NCI-H526 (cell line): ENCODE measurements around the gene ARFGAP1.

Experiments
- DNase-seq, 2 experiments: peaks; one replicate each; lab custom pipeline; 2025; lab: John Stamatoyannopoulos, UW

ARFGAP1 gene

DNA sequence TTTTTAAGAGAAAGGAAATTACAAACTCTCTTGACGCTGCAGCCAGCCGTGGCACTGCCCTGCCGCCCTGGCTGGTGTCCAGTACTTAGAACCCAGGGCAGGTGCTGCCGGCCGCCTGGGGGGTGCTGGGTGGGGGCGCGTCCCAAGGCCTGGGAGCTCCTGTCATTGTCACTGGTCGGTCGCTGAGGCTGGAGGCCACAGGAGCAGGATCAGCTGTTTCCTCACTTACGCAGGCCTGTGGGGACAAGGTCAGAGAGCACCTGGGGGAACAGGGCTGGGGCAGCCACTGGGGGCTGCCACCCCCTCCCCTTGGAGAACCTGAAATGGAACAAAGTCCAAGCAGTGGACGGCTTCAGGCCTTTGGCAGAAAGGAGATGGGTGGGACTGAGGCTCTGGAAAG lies 31.3 kb upstream of the ARFGAP1 start:
- no peak for DNase-seq

DNA sequence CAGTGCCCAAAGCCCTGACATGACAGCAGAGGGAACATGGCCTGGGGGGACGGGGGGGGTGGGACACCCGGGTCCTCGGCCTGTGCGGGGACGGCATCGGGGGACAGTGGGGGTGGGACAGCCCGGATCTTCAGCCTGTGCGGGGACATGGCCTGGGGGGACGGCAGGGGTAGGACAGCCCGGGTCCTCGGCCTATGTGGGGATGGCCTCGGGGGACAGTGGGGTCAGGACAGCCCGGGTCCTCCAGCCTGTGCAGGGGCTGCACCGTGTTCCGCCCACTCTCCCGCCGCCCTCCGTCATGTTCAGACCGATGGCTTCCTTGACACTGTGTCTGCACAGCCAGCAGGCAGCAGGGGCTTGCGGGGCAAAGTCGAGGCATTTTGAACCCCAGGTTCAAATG lies 29.9 kb upstream of the ARFGAP1 start:
- no peak for DNase-seq

DNA sequence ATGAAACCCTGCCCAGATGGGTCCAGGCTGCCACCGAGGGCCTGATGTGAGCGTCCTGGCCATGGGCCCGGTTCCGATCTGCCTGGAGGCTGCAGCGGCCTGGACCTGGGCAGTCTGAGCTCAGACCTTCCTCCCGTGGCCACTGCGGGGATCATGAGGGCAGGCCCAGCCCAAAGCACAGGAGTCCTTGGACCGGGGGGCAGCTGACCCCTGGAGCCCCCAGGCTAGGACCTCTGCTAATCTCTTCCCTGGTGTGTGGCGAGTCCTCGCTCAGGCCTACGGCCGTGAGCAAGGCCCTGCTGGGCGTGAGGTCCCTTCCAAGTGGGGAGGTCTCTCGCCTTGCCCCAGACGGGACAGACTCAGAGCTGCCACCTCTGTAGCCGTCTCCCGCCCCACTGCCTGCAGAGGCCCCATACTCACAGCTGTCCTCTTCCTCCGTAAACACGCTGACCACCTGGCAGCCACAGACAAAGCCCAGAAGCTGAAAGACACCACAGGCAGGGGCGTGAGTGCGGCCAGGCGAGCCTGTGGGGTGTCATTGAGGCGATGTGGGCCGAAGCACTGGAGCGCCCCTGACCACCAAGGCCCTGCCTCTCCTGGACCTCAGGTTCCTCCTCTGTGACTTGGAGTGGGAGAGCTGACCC lies 28.9 kb upstream of the ARFGAP1 start:
- no peak for DNase-seq

DNA sequence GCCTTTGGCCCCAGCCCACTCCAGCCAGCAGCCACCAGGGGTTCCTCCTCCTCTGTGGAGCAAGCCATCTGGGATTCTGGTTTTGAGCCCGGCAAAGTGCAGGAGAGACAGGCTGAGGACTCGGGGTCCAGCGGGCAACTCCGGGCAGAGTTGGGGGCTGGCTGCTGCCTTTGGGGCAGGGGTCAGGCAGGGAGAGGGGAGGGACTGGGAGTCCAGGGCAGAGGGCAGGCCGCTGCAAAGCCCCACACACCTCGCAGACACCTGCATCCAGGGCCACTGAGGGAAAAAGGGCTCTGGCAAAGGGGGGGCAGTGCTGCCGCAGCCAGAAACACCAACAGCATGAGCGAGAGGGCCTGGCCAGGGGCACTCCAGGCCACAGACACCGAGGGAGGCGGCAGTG lies 28.1 kb upstream of the ARFGAP1 start:
- DNase-seq = no peak

DNA sequence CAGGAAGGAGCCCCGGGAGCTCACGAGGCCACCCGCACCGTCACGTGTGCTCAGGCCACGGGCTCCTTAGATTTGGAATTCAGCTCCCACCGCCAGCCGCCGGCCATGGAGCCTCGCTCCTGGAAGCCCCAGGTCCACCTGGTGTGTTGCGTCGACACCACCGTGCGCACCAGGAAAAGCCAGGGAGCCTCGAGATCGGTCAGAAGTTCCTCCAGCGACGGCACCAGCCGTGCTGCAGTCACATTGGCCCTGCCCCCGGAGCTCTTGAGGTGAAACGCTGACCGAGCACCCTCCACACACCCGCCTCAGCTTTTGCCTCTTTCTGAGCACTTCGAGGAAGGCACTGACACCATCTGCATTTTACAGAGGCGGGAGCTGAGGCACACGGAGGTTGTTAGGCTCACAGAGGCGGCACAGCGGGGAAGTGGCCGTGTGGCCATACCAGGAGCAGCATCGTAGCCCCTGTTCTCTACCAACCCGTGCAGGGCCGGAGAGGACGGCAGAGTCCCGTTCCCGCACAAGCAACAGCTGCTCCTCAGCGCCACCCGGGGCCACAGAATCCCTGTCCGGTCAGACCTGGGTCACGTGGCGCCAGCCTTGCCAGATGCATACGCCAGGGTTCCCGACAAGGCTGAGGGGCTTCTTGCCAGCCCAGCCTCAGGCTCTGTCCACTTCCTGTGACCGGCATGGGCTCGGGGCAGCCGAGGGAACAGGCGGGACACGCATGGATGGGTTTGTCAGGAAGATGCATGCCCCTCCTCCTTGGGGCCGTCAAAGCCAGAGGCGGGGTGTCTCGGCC lies 25.9 kb upstream of the ARFGAP1 start:
- peak in 1 of 2 experiments; percentile 48 for DNase-seq

DNA sequence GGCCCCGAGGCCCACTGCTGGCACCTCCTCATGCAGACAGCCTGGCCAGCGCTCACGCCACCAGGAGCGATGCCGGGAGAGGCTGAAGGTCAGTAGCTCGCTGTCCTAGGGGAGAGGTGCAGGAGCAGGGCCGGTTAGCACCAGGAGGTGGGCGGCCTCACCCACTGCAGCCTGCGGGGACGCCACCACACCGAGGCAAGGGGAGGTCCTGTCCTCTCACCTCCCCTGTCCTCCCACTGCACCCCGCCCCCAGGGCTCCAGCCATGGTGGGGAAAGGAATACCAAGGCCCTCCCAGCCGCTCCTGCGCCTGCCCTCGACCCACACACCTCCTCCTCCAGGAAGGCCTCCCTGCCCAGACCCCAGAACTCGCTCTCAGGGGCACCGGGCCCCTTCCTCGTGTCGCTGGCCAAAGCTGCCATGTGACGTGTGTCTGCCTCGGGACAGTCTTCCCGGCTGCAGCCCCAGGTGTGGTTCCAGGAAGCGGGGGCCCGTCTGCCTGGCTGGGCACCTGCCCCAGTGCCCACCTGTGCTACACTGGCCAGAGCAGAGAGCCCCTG lies 24.9 kb upstream of the ARFGAP1 start:
- DNase-seq = no peak

DNA sequence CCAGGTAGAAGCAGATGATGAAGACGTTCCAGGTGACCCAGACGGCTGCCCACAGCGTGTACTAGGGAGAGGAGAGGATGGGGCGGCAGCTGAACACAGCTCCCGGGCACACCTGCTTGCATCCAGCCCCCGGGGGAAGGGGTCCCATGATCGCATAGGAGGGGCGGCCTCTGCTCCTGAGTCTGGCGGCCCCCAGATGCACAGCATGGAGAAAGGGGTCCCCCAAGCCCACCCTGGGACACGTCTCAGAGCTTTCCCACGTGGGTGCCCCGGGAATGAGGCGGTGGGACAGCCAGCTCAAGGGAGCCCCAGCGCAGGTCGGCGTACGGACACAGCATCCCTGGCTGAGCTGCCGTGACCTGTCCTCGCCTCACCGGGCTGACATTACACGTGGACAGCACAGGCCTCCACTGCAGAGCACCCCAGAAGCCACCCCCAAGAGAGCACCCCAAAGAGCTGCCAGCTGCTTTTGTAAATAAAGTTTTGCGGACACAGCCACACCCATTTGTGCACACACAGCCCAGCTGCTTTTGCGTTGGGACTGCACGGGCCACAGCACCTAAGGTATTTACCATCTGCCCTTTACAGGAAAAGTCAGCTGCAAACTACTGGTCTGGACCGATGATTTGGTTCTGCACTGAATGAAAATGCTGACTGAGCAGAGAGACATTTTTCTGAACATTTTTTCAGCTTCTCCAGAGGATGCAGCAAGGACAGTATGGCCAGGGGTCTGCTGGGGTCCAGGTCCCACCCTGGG lies 23.6 kb upstream of the ARFGAP1 start:
- DNase-seq = peak in 1 of 2 experiments; percentile 71

DNA sequence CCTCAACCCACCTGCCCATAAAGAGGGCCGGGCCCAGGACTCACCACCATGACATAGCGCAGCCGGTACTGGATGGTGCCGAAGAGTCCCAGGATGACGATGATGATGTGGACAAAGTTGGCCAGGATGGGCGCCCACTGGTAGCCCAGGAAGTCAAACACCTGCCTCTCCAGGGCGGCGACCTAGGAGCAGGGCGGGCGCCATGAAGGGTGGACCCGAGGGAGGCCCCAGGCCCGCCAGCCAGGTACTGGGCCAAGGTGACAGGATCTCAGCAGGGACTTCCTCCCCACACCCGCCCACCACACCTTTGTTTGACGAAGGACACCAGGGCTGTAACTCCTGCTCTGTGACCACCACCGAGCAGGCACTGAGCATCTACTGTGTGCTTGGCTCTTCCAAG lies 22.7 kb upstream of the ARFGAP1 start:
- no peak for DNase-seq

DNA sequence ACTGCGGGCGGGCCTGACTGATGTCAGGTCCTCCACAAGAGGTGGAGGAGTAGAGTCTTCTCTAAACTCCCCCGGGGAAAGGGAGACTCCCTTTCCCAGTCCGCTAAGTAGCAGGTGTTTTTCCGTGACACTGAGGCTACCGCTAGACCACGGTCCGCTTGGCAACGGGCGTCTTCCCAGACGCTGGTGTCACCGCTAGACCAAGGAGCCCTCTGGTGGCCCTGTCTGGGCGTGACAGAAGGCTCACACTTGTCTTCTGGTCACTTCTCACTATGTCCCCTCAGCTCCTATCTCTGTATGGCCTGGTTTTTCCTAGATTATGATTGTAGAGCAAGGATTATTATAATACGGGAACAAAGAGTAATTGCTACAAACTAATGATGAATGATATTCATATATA lies 21.3 kb upstream of the ARFGAP1 start:
- DNase-seq = peak in 1 of 2 experiments; percentile 33

DNA sequence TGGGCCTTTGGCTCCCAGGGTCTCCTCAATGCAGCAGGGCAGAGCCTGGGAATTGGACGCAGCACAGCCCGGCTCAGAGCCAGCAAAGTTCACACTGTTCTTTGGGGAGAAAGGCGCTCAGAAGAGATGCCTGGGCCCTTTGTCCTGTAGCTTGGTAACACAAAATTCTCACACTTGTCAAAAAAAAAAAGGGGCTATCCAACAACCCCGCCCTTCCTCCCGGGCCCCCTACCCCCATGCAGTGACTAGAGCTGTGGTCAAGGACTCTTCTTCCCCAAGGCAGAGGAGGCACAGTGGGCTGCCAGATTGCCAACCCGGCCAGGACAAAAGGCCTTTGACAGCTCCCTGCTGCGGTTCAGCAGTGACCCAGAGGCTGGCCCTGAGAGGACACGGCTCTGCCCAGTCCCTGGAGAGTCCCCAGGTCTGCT lies 20.3 kb upstream of the ARFGAP1 start:
- DNase-seq = no peak

DNA sequence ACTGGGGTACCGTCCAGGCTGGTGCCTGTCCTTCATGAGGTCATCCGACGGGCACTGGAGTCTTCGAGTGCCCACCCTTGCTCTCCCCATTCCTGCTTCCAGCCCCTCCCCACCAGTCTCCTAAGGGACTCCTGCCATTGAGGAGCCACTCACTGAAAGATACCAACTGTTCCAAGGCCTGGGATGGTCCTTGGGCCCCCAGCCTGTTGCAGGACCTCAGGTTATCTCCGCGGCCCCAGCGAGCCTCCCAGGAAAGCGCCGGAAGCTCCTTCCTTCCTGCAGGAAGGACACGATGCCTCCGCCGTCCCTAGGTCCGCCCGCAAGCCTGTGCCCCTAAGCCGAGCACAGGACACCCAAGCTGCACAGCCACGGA lies 19.6 kb upstream of the ARFGAP1 start:
- no peak for DNase-seq

DNA sequence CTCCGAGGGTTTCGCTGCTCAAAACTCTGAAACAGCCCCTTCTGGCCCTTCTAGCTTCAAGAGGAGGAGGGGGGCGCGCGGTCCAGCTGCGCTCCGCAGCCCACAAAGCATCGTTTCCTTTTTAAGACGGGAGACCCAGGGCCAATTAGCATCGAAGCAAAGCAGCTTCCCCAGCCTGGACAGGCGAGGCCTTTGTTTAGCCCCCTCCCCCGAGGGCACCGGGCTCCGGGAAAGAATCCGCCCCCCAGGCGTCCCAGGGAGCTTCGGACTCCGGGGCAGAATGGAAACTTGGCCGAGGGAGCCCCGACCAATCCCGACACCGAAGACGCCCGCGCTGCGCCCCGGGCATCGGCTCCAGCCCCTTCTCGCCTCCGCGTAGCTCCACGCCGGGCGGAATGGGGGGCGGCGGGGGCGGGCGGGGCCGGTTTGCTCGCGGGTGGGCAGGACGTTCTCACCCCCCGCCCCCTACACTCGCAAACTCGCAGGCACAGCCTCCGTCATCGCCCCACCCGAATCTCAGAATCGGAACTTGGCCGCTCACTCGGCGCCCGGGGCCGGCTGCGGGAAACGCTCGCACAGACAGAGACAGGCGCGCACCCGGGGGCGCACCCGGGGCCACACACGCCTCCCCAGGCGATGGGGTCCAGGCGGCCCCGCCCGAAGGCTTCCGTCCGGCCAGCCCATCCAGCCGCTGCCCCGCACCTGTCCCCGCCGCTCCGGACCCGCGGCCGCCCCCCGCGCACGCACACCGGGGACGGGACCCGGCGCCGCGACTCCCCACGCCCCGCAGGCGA lies 19.0 kb upstream of the ARFGAP1 start:
- peak in 1 of 2 experiments; percentile 28 for DNase-seq

DNA sequence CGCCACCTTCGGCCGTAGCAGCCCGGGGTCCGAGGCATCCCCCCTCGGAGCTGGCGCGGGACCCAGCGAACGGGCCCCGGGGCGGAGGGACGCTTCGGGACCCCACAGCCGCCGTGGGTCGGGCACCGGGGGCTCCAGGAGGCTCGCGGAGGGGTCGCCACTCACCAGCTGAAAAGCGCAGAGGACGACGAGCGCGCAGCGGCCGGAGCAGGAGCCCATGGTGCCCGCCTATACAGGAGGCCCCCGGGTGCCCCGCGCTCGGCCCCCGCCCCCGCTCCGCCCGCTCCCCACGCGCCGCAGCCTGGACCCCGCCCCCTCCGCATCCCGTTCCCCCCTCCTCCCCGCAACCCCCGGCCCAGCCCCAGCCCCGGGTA lies 18.4 kb upstream of the ARFGAP1 start, which contains the start of gene NKAIN4:
TSS of gene NKAIN4 (minus strand) at position 232 of the 374 bp plus-strand sequence. CDS start at position 219, 13 bp downstream.
- DNase-seq = no peak

DNA sequence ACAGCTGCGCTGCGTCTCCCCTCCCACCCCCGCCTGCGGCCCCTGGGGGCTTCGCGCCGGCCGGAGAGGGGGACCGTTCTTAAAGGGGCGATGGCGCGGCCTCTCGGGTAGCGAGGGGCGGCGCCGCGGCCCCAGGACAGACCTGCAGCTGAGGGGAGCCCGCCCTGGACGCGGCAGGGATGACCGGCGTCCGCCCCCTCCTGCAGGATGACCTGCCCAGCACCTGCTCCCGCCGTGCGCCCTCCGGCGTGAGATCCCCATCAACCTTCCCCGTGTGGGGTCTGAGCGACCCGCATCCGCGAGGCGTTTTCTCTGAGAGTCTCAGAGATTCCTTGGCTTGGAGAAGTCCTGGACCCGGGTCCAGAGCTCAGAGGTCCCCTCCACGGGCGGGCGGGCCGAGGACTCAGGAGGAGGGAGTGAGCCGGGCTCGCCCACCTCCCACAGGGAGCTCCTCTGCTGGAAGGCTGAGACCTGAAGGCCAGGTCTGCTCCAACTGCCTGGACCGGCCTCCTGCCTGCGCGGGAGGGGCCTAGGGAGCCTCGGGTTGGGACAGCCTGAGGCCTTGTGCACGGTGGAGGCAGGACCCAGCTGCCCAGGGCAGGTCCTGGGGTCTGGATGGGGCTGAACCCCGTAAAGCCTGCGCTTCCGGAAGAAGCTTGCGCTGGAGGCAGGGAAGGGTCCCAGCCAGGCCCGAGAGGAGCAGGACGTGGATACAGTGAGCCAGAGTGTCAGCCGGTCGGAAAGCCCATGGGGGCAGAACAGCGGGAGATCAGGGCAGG lies 17.8 kb upstream of the ARFGAP1 start:
- DNase-seq = no peak

DNA sequence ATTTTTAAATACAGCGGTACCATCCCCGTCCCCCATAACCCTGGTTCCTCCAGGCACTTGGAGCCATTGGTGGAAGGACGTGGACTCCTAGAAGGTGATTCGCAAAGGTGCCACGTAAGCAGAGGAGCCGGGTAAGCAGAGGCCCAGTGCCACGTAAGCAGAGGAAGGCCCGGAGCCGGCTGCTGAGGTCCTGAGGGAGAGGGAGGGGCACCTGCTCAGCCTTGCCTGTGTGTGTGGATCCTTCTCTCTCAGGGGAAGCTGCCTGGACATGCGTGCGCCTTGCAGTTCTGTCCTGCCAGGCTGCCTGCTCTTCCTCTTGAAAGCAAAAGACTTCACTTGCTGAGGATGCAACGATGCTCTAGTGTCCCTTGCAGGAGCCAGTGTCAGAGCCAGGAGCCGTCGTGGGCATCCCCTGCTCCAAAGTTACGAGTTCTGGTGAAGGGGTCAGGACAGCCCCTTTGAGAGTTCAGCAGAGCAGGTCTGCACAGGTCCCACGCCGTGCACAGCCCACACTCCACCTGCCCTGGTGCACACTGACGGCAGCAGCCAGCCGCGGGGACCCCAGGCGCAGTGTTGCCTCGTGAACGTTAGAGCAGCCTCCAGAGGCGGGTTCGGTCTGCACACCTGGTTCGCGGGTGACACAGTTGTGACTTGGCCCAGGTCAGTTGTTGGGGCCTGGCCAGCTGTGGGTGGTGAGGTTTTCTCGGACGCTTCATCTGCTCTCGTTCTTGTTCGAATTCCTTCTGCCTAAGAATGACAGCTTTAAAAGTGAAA lies 16.5 kb upstream of the ARFGAP1 start:
- DNase-seq = peak in 1 of 2 experiments; percentile 57

DNA sequence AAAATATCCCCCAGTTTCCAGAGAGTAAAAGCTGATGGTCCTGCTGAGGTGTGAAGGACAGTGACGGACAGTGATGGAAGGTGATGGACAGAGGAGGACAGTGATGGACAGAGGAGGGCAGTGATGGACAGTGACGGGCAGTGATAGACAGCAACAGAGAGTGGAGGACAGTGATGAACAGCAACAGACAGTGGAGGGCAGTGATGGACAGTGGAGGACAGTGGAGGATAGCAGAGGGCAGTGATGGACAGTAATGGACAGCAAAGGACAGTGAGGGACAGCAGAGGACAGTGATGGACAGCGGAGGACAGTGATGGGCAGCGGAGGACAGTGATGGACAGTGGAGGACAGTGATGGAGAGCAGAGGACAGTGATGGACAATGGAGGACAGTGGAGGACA lies 15.7 kb upstream of the ARFGAP1 start:
- no peak for DNase-seq

DNA sequence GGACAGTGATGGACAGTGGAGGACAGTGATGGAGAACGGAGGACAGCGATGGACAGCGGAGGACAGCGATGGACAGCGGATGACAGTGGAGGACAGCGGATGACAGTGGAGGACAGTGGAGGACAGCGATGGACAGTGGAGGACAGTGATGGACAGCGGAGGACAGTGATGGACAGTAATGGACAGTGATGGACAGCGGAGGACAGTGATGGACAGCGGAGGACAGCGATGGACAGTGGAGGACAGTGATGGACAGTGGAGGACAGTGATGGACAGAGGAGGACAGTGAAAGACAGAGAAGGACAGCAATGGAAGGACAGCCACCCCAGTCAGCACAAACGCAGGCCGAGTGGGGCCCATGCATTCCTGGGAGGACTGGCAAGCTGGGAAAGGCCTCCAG lies 15.0 kb upstream of the ARFGAP1 start:
- DNase-seq = no peak

DNA sequence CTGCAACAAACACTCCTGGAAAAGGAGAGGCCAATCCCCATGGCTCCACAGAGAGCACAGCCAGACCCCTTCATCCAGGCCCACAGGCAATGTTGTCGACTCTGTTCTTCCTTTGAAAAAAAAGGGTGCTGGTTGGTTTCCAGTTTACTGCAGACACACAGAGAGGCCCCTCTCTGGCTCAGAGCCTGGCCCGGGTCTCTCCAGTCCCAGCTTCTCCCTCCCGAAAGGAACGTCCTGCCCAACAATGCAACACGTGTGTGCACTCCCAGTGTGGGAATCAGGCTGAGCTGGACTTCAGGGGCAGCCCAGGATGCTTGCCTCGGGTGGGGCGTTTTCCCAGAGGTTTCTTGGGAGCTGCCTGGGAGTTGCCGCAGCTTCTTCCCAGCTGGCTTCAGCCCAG lies 13.8 kb upstream of the ARFGAP1 start:
- DNase-seq = no peak

DNA sequence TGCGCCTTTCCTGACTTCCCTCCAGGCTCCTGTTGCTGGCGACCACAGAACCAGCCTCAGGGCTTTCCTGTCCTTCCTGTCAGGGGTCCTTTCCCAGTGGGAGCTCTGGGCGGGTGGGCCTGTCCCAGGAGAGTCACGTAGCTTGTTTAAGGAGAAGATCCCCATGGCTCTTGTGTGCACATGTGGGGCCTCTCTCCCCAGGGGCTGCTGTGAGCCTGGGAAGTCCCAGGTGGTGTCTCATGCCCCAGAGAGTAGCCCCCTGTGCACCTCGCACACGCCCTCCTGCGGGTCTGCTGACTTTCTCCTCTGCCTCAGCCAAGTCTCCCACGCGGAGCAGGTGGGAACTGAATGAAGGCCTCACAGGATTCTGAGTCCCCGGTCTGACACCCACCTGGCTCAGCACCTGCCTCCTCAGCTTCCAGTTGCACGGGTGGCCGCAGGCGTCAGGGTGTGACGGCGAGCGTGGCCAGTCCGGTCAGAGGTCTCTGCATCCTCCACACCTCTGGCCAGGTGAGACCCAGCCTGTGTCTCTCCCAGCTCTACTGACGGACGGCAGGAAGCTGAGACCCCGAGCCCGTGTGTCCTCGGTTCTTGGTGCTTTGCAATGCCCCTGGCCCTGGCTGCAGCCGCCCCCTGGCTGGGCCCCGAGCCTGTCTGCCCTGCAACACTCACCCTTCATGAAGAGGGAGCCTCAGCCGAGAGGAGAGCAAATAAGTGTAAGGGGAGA lies 12.7 kb upstream of the ARFGAP1 start:
- DNase-seq = no peak
